HG03520 (cell line): ENCODE results near the gene TRAPPC2L.

Experiments
- ATAC-seq: cut with Tn5 transposase; IDR thresholded peaks from one replicate; pipeline ENCODE4 v1.9.1; 2021; ENCODE audit warnings: mild to moderate bottlenecking, moderate library complexity; ENCODE audit not compliant: unreplicated experiment

Gene TRAPPC2L

GRCh38 chr16:88876942-88877526, 20.1 kb downstream of the TRAPPC2L start:
- ATAC-seq, result no peak

- ATAC-seq, result no peak
These were observed 20.8 kb downstream of the TRAPPC2L start for GRCh38 chr16:88877564-88878289.

- no peak for ATAC-seq
These were observed 21.4 kb downstream of the TRAPPC2L start for GRCh38 chr16:88878356-88878755.

- ATAC-seq, result no peak
These were observed 22.2 kb downstream of the TRAPPC2L start for GRCh38 chr16:88878967-88879787.

GRCh38 chr16:88879788-88880055, 22.8 kb downstream of the TRAPPC2L start:
- ATAC-seq, result no peak

- no peak for ATAC-seq
These were observed 23.5 kb downstream of the TRAPPC2L start for GRCh38 chr16:88880226-88881006.

GRCh38 chr16:88881007-88881615, 24.2 kb downstream of the TRAPPC2L start:
- no peak for ATAC-seq

- no peak for ATAC-seq
These were observed 24.9 kb downstream of the TRAPPC2L start for GRCh38 chr16:88881675-88882357.

GRCh38 chr16:88882358-88883030, 25.6 kb downstream of the TRAPPC2L start:
- no peak for ATAC-seq

GRCh38 chr16:88883117-88883895, 26.4 kb downstream of the TRAPPC2L start:
- ATAC-seq, result no peak

- no peak for ATAC-seq
These were observed 27.0 kb downstream of the TRAPPC2L start for GRCh38 chr16:88883946-88884345.

GRCh38 chr16:88884569-88885271, 27.8 kb downstream of the TRAPPC2L start:
- ATAC-seq, result no peak

- ATAC-seq, result no peak
These were observed 28.9 kb downstream of the TRAPPC2L start for GRCh38 chr16:88885693-88886280.

GRCh38 chr16:88886420-88886844, 29.5 kb downstream of the TRAPPC2L start:
- ATAC-seq, result no peak

GRCh38 chr16:88886845-88887521, 30.1 kb downstream of the TRAPPC2L start:
- ATAC-seq, result no peak

GRCh38 chr16:88888057-88888456, 31.1 kb downstream of the TRAPPC2L start:
- no peak for ATAC-seq
